Pancreas (tissue), 10 donors: ENCODE data around the gene NKX6-2. TPM values are rescaled to one million over a fixed set of nuclear protein-coding genes. Genes with fewer than 3 reads are reported as not detected.

Experiments
- ATAC-seq, 4 donors: fragments of 200-7000 bp; cut with Tn5 transposase; one replicate each; pipeline versions ENCODE4 v1.8.0 to v1.9.1; 2020; ENCODE audit warnings: mild to moderate bottlenecking in 4 of 4, moderate library complexity in 4 of 4
- DNase-seq, 6 donors: peaks; one replicate each; pipeline ENCODE4 v3.0.0-alpha.2; 2020
- FAIRE-seq: peaks from 2 replicates; lab custom pipeline; 2012; peaks lifted over from hg19 to GRCh38; lab: Jason Lieb, UNC
- H3K27ac ChIP-seq, 4 donors: fragments of 200-600 bp; sonication (generic); 1 replicate in 3 of 4; 2 replicates in 1 of 4; pipeline versions ENCODE4 v1.5.0 to v1.8.0; 2020
- H3K27me3 ChIP-seq, 4 donors: fragments of 200-600 bp; one replicate each; pipeline ENCODE4 v1.8.0; 2021
- H3K36me3 ChIP-seq, 3 donors: fragments of 200-600 bp; sonication (generic) in 1 of 3; one replicate each; pipeline versions ENCODE4 v1.5.0 to v1.8.0; 2020 to 2021
- H3K4me1 ChIP-seq, 3 donors: fragments of 200-600 bp; one replicate each; pipeline ENCODE4 v1.8.0; 2021
- H3K4me3 ChIP-seq, 4 donors: fragments of 200-600 bp; sonication (generic) in 2 of 4; one replicate each; pipeline versions ENCODE4 v1.5.0 to v1.8.0; 2020 to 2021
- H3K9me3 ChIP-seq, 4 donors: fragments of 200-600 bp; one replicate each; pipeline ENCODE4 v1.8.0; 2021
- CTCF ChIP-seq, 4 donors: fragments of 200-600 bp; sonication (generic) in 3 of 4; IDR thresholded peaks; one replicate each; pipeline versions ENCODE4 v1.5.0 to v1.8.0; 2021; ENCODE audit warnings: antibody characterized with exemption in 4 of 4
- WGBS, 2 donors: extraction: QIAGEN DNeasy Blood & Tissue Kit; methylation state at CpG; one replicate each; pipeline ENCODE4 v1.1.7; 2013; 5-methylcytosine and 5-hydroxymethylcytosine counted together
- intact Hi-C, 3 donors: fragments of 100-400 bp; cut with DNase I; formaldehyde crosslinking; loops; one replicate each; pipeline versions ENCODE4 v1.11.1 to v1.14.2; 2022
- polyA plus RNA-seq, 2 donors: library from polyadenylated mRNA; stranded (reverse); fragments of 200-250 nt; gene quantifications; one replicate each; pipeline ENCODE4 v1.2.3, GENCODE V29; 2013
- total RNA-seq, 6 donors: library from RNA; stranded (reverse); fragmentation: NEBNext Ultra II Directional in 4 of 6; extraction: Animal tissue kit (Norgen Biotek cat#: 25700) in 4 of 6; gene quantifications; one replicate each; pipeline versions ENCODE4 v1.2.1 to v1.2.4, GENCODE V29; 2021 to 2023
- donor health status: healthy with polysubstance abuse.
- donor health status: DM: no; HTN: no; CAD: no; lungs with moderate emphysema.
- donor health status: DM: no; HTN: no; CAD: no.
- donor health status: control.
- donor health status: control.
- donor health status: Bipolar disorder and iron deficiency.
- donor health status: DM: yes; HTN: yes; CAD: no.
- donor health status: DM: no; HTN: no; CAD: no.
- donor health status: DM: no; HTN: no; CAD: no.
- donor health status: DM: yes; HTN: yes; CAD: no.

The NKX6-2 gene
- total and polyA plus RNA-seq, 8 donors, result 0.09 to 2.3 (median 0.16) TPM; not detected in 3

GRCh38 chr10:132833421-132834111, 47.6 kb upstream of the NKX6-2 start:
- no peak for ATAC-seq
- Histone ChIP-seq H3K27ac (no peak overlapping the region), H3K27me3 (peaks cover 0 to 12% (median 0%) of the 10 kb centered on the region in 4 donors), H3K9me3 (no peaks in the 10 kb centered on the region), H3K4me1 (no peaks in the 10 kb centered on the region), H3K4me3 (no peak overlapping the region), H3K36me3 (no peaks in the 10 kb centered on the region)
- DNase-seq, result peak in 2 of 6 donors; percentile 9 to 48
- no peak for TF ChIP-seq CTCF (IDR thresholded peaks at IDR 0.05)
- no peak for FAIRE-seq
- 50 to 53% methylated on average over 29 of the region's 29 CpGs for WGBS, 2 donors
- intact Hi-C loops, result loop anchor here in 1 of 3 donors (10.0 kb wide), 1 partner anchor 291 kb away; no protein-coding TSS in a partner anchor

GRCh38 chr10:132832186-132832969, 46.4 kb upstream of the NKX6-2 start:
- DNase-seq, result no peak
- no peak for FAIRE-seq
- intact Hi-C loops, result loop anchor here in 1 of 3 donors (10.0 kb wide), 1 partner anchor 292 kb away; no protein-coding TSS in a partner anchor
- WGBS, 2 donors, result 39 to 44% methylated on average over 30 of the region's 30 CpGs
- ATAC-seq, result no peak
- Histone ChIP-seq H3K27ac (no peak overlapping the region), H3K27me3 (peaks cover 0 to 12% (median 0%) of the 10 kb centered on the region in 4 donors), H3K4me1 (no peaks in the 10 kb centered on the region), H3K4me3 (no peak overlapping the region), H3K9me3 (no peaks in the 10 kb centered on the region), H3K36me3 (no peaks in the 10 kb centered on the region)
- no peak for TF ChIP-seq CTCF (IDR thresholded peaks at IDR 0.05)

- Histone ChIP-seq H3K4me3 (no peak overlapping the region), H3K27me3 (peaks cover 0 to 7% (median 0%) of the 10 kb centered on the region in 4 donors), H3K27ac (no peak overlapping the region), H3K9me3 (no peaks in the 10 kb centered on the region), H3K36me3 (no peaks in the 10 kb centered on the region), H3K4me1 (no peaks in the 10 kb centered on the region)
- ATAC-seq (no peak), FAIRE-seq (no peak), DNase-seq (peak in 1 of 6 donors; percentile 35)
- TF ChIP-seq CTCF (IDR thresholded peaks at IDR 0.05), result no peak
- intact Hi-C loops, result no loop called here
- WGBS, 2 donors, result 48 to 68% methylated on average over 8 of the region's 8 CpGs
Measured at GRCh38 chr10:132829403-132829802, 43.5 kb upstream of the NKX6-2 start.

- no peaks in the 10 kb centered on the region for H3K4me1 ChIP-seq
- no peaks in the 10 kb centered on the region for H3K36me3 ChIP-seq
- intact Hi-C loops, result no loop called here
- H3K4me3 ChIP-seq, result no peak overlapping the region
- no peak for TF ChIP-seq CTCF (IDR thresholded peaks at IDR 0.05)
- WGBS, 2 donors, result 77 to 79% methylated on average over 20 of the region's 20 CpGs
- FAIRE-seq (no peak), ATAC-seq (no peak), DNase-seq (peak in 2 of 6 donors; percentile 6 to 30)
- H3K27me3 ChIP-seq, result peaks cover 0 to 6% (median 0%) of the 10 kb centered on the region in 4 donors
- H3K9me3 ChIP-seq, result no peaks in the 10 kb centered on the region
- H3K27ac ChIP-seq, result no peak overlapping the region
Measured at GRCh38 chr10:132828681-132829080, 42.7 kb upstream of the NKX6-2 start.
